Measurements from ENCODE around the gene KDR.
A peak's percentile ranks its signal among the peaks of the same experiment; 100 is the strongest.

Gene KDR

GRCh38 chr4:55077577-55077976 lies 47.8 kb downstream of the KDR start:
- no peak for DNase-seq

GRCh38 chr4:55075823-55076716 lies 49.3 kb downstream of the KDR start:
- DNase-seq = no peak

- DNase-seq = no peak
These were observed 50.0 kb downstream of the KDR start for GRCh38 chr4:55075376-55075775.

- DNase-seq = no peak
These were observed 51.0 kb downstream of the KDR start for GRCh38 chr4:55074386-55074785.

GRCh38 chr4:55071951-55072350 lies 53.4 kb downstream of the KDR start:
- DNase-seq = no peak

GRCh38 chr4:55069248-55069647 lies 56.1 kb downstream of the KDR start:
- DNase-seq = no peak

GRCh38 chr4:55068522-55068921 lies 56.9 kb downstream of the KDR start:
- no peak for DNase-seq

- DNase-seq = no peak
These were observed 59.4 kb downstream of the KDR start for GRCh38 chr4:55066018-55066417.

GRCh38 chr4:55055529-55055928 lies 69.9 kb downstream of the KDR start:
- DNase-seq = no peak

- DNase-seq = no peak
These were observed 73.9 kb downstream of the KDR start for GRCh38 chr4:55051532-55051931.

- no peak for DNase-seq
These were observed 74.9 kb downstream of the KDR start for GRCh38 chr4:55050418-55050950.

- peak; percentile 38 for DNase-seq
These were observed 87.1 kb downstream of the KDR start for GRCh38 chr4:55038176-55038890.

GRCh38 chr4:55037728-55038127 lies 87.7 kb downstream of the KDR start:
- no peak for DNase-seq

- no peak for DNase-seq
These were observed 89.0 kb downstream of the KDR start for GRCh38 chr4:55036405-55036804.

- DNase-seq = no peak
These were observed 89.5 kb downstream of the KDR start for GRCh38 chr4:55035892-55036291.

GRCh38 chr4:55033296-55033695 lies 92.1 kb downstream of the KDR start:
- no peak for DNase-seq

GRCh38 chr4:55032788-55033187 lies 92.6 kb downstream of the KDR start:
- DNase-seq = no peak

- DNase-seq = no peak
These were observed 93.2 kb downstream of the KDR start for GRCh38 chr4:55032179-55032578.

GRCh38 chr4:55031158-55031557 lies 94.2 kb downstream of the KDR start:
- DNase-seq = no peak

GRCh38 chr4:55030589-55030988 lies 94.8 kb downstream of the KDR start:
- DNase-seq = no peak

- DNase-seq = no peak
These were observed 95.4 kb downstream of the KDR start for GRCh38 chr4:55029821-55030503.

GRCh38 chr4:55029321-55029720 lies 96.1 kb downstream of the KDR start:
- no peak for DNase-seq

Data from kidney glomerular epithelial cell (primary cell).